ENCODE measurements around the gene ATXN10.

Gene ATXN10

GRCh38 chr22:45882881-45883810 is 211.5 kb downstream of the ATXN10 start:
- FAIRE-seq, result no peak

- FAIRE-seq, result no peak
Observed at GRCh38 chr22:45883811-45884170, 212.2 kb downstream of the ATXN10 start.

- no peak for FAIRE-seq
Observed at GRCh38 chr22:45884201-45885062, 212.8 kb downstream of the ATXN10 start.

GRCh38 chr22:45885171-45885840 is 213.7 kb downstream of the ATXN10 start:
- FAIRE-seq, result no peak

GRCh38 chr22:45885941-45886395 is 214.3 kb downstream of the ATXN10 start:
- FAIRE-seq, result no peak

- FAIRE-seq, result no peak
Observed at GRCh38 chr22:45886540-45886939, 214.9 kb downstream of the ATXN10 start.

- no peak for FAIRE-seq
Observed at GRCh38 chr22:45887202-45888131, 215.8 kb downstream of the ATXN10 start.

GRCh38 chr22:45888221-45889092 is 216.8 kb downstream of the ATXN10 start:
- FAIRE-seq, result no peak

- no peak for FAIRE-seq
Observed at GRCh38 chr22:45889093-45889538, 217.5 kb downstream of the ATXN10 start.

GRCh38 chr22:45889539-45890350 is 218.1 kb downstream of the ATXN10 start:
- no peak for FAIRE-seq

- no peak for FAIRE-seq
Observed at GRCh38 chr22:45890351-45890635, 218.7 kb downstream of the ATXN10 start.

- no peak for FAIRE-seq
Observed at GRCh38 chr22:45891021-45891421, 219.4 kb downstream of the ATXN10 start.

- FAIRE-seq, result no peak
Observed at GRCh38 chr22:45891471-45891995, 219.9 kb downstream of the ATXN10 start.

GRCh38 chr22:45891996-45892621 is 220.5 kb downstream of the ATXN10 start:
- FAIRE-seq, result no peak

GRCh38 chr22:45892681-45893461 is 221.2 kb downstream of the ATXN10 start:
- no peak for FAIRE-seq

GRCh38 chr22:45893516-45893915 is 221.9 kb downstream of the ATXN10 start:
- FAIRE-seq, result no peak
